ENCODE results near the gene SCP2D1.

The SCP2D1 gene

DNA sequence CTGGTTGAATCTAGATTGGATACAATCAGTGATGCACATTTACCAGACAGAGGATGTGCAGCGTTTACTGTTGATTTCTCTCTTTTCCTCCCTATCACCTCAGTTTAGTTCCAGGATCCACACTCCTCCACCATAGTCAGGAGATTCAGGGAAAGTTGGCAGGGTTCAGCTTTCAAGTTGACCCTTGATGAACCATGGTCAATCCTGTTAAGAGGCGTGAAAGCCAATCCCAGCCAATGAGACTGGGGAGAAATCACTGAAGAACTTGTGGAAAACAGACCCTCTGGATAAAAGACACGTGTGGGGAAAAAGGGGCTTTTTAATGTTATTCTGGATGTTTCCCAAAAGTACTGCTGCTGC lies 19.2 kb upstream of the SCP2D1 start:
- peak overlapping the region; percentile 90 to 91 for H3K4me3 Mint-ChIP-seq
- H3K9me3 Mint-ChIP-seq, result no peaks in the 10 kb centered on the region
- peaks cover 10% of the 10 kb centered on the region for H3K36me3 Mint-ChIP-seq (ENCODE audit: insufficient read depth)
- peak overlapping the region; percentile 99 for H3K27ac Mint-ChIP-seq
- DNase-seq (peak in 1 of 3 experiments; percentile 2), ATAC-seq (replicated peaks) (no peak)
- H3K27me3 Mint-ChIP-seq, result peaks cover 44 to 55% of the 10 kb centered on the region in 2 donors
- peaks cover 8 to 12% of the 10 kb centered on the region in 2 donors for H3K4me1 Mint-ChIP-seq (ENCODE audit: low read depth in 2 of 2)

DNA sequence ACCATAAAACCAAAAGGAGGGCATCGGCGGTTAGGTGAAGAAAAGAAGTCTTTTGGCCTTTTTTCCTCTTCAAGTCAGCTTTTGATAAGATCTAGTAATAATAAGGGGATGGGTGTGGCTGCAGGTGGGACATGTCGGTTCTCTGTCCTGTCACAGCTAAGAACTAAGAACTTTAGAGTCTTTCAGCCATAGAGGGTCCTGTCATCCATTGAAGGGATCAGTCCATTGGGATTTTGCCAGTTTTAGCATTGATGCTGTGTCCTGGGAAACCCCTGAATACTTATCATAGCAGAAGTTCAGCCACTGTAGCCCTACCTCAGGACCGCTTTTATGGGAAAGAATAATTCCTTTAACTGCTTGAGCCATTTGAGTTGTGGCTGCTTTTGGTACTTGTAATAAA lies 18.2 kb upstream of the SCP2D1 start:
- Mint-ChIP-seq H3K27ac (peak overlapping the region in 1 of 2 donors; percentile 99), H3K4me1 (ENCODE audit: low read depth in 2 of 2) (peaks cover 8 to 12% of the 10 kb centered on the region in 2 donors), H3K36me3 (ENCODE audit: insufficient read depth) (peaks cover 10% of the 10 kb centered on the region), H3K9me3 (no peaks in the 10 kb centered on the region), H3K27me3 (peaks cover 35 to 47% of the 10 kb centered on the region in 2 donors), H3K4me3 (no peak overlapping the region)
- ATAC-seq (replicated peaks) (no peak), DNase-seq (no peak)

DNA sequence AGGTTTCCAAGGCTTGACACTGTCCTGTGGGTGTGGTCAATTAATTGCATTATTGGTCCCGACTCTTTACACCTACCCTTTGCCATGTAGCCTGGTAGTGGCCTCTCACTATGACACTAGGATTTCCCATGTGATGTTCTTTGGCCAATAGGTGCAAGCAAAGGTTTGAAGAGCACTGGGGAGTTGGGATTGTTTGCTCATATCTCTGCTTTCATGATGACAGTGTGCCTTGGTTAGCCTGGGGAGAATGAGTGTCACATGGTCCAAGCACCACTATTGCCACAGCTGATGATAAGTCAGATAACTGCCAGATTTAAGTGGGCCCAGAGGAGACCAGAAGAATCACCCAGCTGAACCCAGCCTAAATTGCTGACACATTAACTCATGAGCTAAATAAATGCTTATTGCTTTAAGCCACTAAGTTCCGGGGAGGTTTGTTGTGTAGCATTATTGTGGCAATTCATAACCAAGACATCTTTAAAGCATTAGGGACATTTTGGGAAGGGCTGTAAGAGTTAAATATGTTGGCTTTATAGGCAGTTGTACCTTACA lies 17.2 kb upstream of the SCP2D1 start:
- H3K27ac Mint-ChIP-seq, result no peak overlapping the region
- no peak for DNase-seq
- no peaks in the 10 kb centered on the region for H3K9me3 Mint-ChIP-seq

DNA sequence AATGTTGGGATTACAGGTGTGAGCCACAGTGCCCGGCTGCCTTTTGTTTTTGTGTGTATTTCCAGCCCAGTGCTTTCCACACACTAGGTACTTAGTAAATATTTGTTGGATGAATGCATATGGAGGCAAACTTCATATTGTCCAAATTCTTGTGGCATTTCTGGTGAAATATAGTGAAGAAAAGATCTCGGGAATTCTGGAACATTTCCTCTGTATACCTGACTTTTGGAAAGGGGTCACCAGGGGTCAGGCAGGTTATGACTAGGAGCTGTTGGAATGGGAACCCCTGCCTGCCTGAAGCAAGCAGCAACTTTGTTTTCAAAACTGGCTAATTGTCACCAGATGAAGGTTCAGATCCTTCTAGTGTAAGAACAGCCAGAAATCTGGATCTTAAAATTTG lies 12.1 kb upstream of the SCP2D1 start:
- ATAC-seq (replicated peaks) (no peak), DNase-seq (no peak)
- H3K36me3 Mint-ChIP-seq (ENCODE audit: insufficient read depth), result no peaks in the 10 kb centered on the region
- H3K27me3 Mint-ChIP-seq, result peaks cover 32 to 44% of the 10 kb centered on the region in 2 donors
- no peaks in the 10 kb centered on the region for H3K4me1 Mint-ChIP-seq (ENCODE audit: low read depth in 2 of 2)
- H3K4me3 Mint-ChIP-seq, result no peak overlapping the region
- H3K9me3 Mint-ChIP-seq, result no peaks in the 10 kb centered on the region
- H3K27ac Mint-ChIP-seq, result no peak overlapping the region

More for the DNA sequence above, 17.2 kb upstream of the SCP2D1 start:
- peaks cover 8 to 12% of the 10 kb centered on the region in 2 donors for H3K4me1 Mint-ChIP-seq (ENCODE audit: low read depth in 2 of 2)
- no peak for ATAC-seq (replicated peaks)
- peaks cover 30 to 37% of the 10 kb centered on the region in 2 donors for H3K27me3 Mint-ChIP-seq
- H3K4me3 Mint-ChIP-seq, result no peak overlapping the region
- H3K36me3 Mint-ChIP-seq (ENCODE audit: insufficient read depth), result peaks cover 10% of the 10 kb centered on the region

DNA sequence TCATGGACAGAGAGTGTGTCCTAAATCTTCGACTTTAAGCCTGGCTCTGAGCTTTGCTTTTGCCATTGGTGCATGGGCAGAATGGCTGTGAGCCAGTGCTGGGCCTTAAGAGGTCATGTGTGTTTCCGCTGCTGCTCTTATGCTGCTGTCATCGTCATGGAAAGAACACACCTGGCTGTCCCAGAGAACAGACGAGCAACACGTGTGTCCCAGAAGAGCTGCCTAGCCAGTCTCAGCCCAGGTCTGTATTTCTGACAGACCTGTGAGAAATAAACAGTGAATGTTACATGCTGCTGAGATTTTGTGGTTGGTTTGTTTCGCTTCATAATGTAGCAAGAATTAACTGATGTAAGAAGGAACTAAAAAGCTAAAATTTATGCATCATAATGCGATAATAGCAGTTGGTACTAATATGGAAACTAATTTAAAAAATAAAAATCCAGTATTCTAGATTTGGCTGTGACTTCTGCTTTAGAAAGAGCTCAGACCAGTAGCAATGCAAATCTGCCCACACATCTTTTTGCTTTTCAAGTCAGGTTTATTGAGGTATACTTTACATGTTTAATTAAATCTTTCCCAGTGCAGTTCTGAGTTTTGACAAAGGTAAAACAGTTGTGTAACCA lies 11.5 kb upstream of the SCP2D1 start:
- DNase-seq (no peak), ATAC-seq (replicated peaks) (no peak)
- Mint-ChIP-seq H3K36me3 (ENCODE audit: insufficient read depth) (no peaks in the 10 kb centered on the region), H3K4me1 (ENCODE audit: low read depth in 2 of 2) (no peaks in the 10 kb centered on the region), H3K9me3 (no peaks in the 10 kb centered on the region), H3K4me3 (no peak overlapping the region), H3K27me3 (peaks cover 32 to 44% of the 10 kb centered on the region in 2 donors), H3K27ac (no peak overlapping the region)

DNA sequence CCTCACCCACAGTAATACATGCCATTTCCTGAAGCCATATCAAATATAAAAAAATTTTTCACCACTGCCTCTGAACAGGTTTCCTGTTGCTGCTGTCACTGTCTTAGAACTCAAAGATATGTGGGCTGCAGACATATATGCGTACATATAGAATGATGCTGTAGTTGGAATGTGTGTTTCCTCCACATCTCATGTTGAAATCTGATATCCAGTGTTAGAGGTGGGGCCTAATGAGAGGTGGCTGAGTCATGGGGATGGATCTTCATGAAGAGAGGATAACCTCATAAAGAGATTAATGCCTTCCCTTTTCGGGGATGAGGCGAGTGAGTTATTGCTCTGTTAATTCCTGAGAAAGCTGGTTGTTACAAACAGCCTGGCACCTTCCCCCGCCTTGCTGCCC lies 7.7 kb upstream of the SCP2D1 start:
- peak; percentile 21 for ATAC-seq (replicated peaks)
- H3K27ac Mint-ChIP-seq, result no peak overlapping the region

DNA sequence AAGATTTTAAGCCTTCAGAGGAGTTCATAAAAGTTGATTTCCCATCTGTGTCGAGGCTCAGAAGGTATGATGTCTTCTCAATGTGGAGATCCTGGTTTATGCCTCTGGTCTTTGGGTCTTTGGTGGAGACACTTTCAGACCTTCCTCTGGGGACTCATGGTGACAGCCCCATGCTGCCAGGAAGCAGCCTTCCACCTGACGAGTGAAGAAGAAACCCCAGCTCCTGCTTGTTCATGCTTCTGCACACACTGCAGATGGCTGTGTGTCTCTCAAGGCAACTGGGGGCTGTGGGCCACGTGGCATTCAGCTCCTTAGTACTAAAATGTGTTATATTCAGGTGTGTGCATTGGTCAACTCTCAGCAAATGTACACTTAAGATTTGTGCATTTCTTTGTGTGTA lies 4.9 kb upstream of the SCP2D1 start:
- ATAC-seq (replicated peaks) (no peak), DNase-seq (no peak)
- Mint-ChIP-seq H3K9me3 (no peaks in the 10 kb centered on the region), H3K36me3 (ENCODE audit: insufficient read depth) (no peaks in the 10 kb centered on the region), H3K27ac (no peak overlapping the region), H3K4me1 (ENCODE audit: low read depth in 2 of 2) (no peaks in the 10 kb centered on the region), H3K27me3 (peaks cover 38 to 48% of the 10 kb centered on the region in 2 donors), H3K4me3 (no peak overlapping the region)

More for the DNA sequence above, 7.7 kb upstream of the SCP2D1 start:
- Mint-ChIP-seq H3K4me3 (no peak overlapping the region), H3K36me3 (ENCODE audit: insufficient read depth) (no peaks in the 10 kb centered on the region), H3K27me3 (peaks cover 36 to 52% of the 10 kb centered on the region in 2 donors), H3K4me1 (ENCODE audit: low read depth in 2 of 2) (no peaks in the 10 kb centered on the region), H3K9me3 (no peaks in the 10 kb centered on the region)
- no peak for DNase-seq

DNA sequence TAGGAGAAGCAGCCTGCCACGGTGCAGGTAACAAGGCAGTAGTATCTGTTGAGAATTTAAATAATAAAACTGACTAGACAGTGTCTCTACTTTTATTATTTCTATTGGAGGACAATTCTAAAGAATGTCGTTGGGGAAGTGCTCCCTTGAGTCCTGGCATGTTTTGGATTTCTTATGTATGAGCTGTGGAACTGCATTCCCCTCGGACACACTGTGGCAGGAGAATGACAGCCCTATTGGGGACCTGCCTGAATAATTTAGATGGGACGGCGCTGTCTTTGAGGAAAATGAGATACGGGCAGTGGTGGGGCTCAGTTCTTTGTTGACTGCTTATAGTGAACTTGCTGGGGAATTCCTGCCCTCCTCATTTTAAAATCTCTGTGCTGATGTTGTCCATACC lies 2.4 kb upstream of the SCP2D1 start:
- Mint-ChIP-seq H3K9me3 (no peaks in the 10 kb centered on the region), H3K27ac (no peak overlapping the region), H3K4me1 (ENCODE audit: low read depth in 2 of 2) (no peaks in the 10 kb centered on the region), H3K27me3 (peaks cover 32 to 48% of the 10 kb centered on the region in 2 donors), H3K4me3 (no peak overlapping the region), H3K36me3 (ENCODE audit: insufficient read depth) (no peaks in the 10 kb centered on the region)
- ATAC-seq (replicated peaks) (no peak), DNase-seq (no peak)

DNA sequence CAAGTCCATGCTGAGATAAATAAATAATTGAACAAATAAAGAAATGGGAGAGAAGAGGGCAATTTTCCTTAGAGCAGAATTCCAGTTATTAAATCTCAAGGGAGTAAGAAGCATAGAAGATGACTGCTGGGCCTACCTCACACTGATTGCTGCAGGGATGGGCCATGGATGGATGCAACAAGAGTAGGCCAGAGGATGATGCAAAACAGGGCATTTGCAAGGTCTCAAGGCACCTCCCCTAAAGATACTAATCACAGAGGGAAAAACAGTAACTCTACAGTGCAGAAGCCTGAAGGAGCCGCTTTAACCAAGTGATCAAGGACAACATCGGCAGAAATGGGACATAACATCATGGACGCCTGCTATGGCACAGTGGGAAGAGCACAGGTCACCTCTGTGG lies 1.7 kb upstream of the SCP2D1 start:
- Mint-ChIP-seq H3K9me3 (no peaks in the 10 kb centered on the region), H3K27me3 (peaks cover 32 to 51% of the 10 kb centered on the region in 2 donors), H3K27ac (no peak overlapping the region), H3K36me3 (ENCODE audit: insufficient read depth) (no peaks in the 10 kb centered on the region), H3K4me3 (no peak overlapping the region), H3K4me1 (ENCODE audit: low read depth in 2 of 2) (no peaks in the 10 kb centered on the region)
- DNase-seq (no peak), ATAC-seq (replicated peaks) (no peak)

DNA sequence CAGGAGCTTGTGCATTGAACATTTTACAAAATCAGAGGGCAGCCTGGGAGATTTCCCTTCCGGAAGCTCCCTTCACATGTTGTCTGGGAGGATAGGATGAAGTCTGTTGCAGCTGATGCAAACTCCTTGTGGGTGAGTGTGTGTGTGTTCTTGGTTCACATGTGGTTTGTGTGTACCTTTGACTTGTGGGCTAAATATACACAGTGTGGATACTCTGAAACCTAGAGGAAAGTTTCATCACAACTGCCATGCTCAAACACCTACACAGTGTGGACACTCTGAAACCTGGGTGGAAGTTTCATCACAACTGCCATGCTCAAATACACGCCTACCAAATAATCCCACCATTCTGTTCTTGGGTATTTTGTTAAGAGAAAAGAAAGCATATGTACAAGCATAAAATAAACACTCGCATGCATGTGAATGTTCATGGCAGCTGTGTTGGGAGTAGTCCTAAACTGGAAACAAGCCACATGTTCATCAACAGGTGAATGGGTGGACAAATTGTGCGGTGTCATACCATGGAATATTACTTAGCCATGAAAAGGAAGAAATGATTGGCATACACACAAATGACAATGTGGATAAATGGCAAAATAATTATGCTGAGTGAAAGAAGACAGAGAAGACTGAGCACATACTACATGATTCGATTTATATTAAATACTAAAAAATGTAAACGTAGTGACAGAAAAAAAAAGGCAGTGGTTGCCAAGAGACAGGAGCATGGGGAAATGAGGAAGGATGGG lies 1.8 kb downstream of the SCP2D1 start:
- H3K4me1 Mint-ChIP-seq (ENCODE audit: low read depth in 2 of 2), result no peaks in the 10 kb centered on the region
- no peak overlapping the region for H3K27ac Mint-ChIP-seq
- no peaks in the 10 kb centered on the region for H3K36me3 Mint-ChIP-seq (ENCODE audit: insufficient read depth)
- H3K9me3 Mint-ChIP-seq, result no peaks in the 10 kb centered on the region
- H3K27me3 Mint-ChIP-seq, result peaks cover 31 to 56% of the 10 kb centered on the region in 2 donors
- H3K4me3 Mint-ChIP-seq, result no peak overlapping the region
- ATAC-seq (replicated peaks), result no peak
- no peak for DNase-seq

DNA sequence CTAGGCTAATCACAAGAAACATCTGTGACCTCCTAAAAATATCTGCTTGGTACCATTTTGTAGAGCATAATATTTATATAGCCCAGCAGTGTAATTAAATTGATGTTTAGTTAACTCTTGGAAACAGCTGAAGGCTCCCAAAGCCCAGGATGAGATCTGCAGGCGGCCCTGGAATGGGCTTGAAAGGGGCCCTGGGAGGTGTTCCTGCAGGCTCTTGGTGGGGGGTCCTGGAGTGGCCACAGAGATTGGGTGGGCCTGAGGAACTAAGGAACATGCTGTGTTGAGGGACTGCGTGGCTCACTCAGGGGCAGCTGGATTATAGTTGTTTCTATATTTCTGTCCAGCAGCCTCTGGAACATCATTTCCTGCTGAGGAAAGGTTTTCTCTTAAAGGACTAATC lies 9.2 kb downstream of the SCP2D1 start:
- Mint-ChIP-seq H3K9me3 (no peaks in the 10 kb centered on the region), H3K4me1 (ENCODE audit: low read depth in 2 of 2) (peaks cover 0 to 2% of the 10 kb centered on the region in 2 donors), H3K27ac (no peak overlapping the region), H3K4me3 (no peak overlapping the region), H3K27me3 (peaks cover 21 to 55% of the 10 kb centered on the region in 2 donors), H3K36me3 (ENCODE audit: insufficient read depth) (no peaks in the 10 kb centered on the region)
- DNase-seq (no peak), ATAC-seq (replicated peaks) (no peak)

DNA sequence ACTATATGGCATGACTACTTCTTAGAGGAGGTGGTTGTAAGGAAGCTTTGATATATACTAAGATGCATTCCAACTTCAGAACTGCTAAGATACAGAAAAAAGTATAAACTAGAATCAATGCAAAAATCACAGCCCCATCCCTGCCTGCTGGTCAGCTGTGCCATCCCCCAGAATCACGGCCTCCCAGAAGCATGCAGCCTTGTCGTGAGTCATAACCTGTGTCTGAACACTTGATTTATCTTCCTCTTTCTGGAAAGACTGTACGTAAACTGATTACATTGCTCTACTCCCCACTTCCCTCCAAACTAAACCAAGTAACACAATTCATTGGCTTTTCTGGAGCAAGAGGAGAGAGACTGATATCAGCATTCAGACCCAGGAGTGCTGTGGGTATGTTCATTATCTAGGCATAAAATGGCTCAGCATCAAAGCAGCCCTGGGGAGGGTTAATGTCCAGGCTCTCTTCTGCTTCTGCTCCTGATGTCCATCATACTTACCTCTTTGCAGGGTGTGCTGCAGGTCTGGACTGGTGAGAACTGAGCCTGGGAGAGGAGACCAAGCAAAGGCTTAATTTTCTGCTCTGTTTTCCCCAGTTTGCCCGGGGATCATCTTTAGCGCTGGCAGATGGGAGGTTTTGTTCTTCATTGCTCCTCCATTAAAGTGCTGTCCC lies 18.4 kb downstream of the SCP2D1 start:
- DNase-seq (no peak), ATAC-seq (replicated peaks) (no peak)
- H3K27me3 Mint-ChIP-seq, result peaks cover 28 to 35% of the 10 kb centered on the region in 2 donors
- no peak overlapping the region for H3K27ac Mint-ChIP-seq
- no peaks in the 10 kb centered on the region for H3K9me3 Mint-ChIP-seq
- peaks cover 0 to 2% of the 10 kb centered on the region in 2 donors for H3K4me1 Mint-ChIP-seq (ENCODE audit: low read depth in 2 of 2)
- H3K4me3 Mint-ChIP-seq, result no peak overlapping the region
- H3K36me3 Mint-ChIP-seq (ENCODE audit: insufficient read depth), result no peaks in the 10 kb centered on the region

DNA sequence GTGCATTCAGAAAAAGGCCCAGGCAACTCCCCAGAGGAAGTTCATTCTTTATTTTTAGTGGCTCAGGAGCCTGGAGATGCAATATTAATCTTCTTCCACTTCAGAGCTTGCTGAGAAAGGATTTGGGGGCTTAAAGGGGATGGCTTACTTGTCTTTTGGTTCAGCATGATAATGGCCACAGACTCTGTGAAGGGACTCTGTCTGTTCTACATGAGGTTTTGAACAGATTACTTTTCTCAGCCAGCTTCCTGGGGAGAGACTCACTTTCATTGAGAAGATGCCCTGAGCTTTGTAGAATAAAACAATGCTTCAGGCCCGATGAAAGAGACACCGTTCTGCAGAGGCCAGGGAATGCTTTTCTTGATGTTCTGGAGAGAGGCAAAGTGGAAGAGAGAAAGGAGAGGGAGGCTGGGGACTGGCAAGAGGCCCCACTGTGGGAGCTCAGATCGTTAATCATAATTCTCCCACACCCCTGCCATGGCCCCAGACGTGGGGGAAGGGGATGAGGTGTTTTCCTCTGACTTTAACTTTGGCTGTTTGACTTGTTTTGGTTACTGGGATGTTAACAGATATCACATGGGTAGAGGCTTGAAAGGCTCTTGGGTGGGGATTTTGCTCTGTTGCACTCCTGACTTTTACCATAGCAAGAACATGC lies 19.1 kb downstream of the SCP2D1 start:
- no peak for DNase-seq
- no peak overlapping the region for H3K4me3 Mint-ChIP-seq
- H3K4me1 Mint-ChIP-seq (ENCODE audit: low read depth in 2 of 2), result peaks cover 0 to 1% of the 10 kb centered on the region in 2 donors
- no peak overlapping the region for H3K27ac Mint-ChIP-seq
- no peak for ATAC-seq (replicated peaks)
- H3K9me3 Mint-ChIP-seq, result no peaks in the 10 kb centered on the region
- no peaks in the 10 kb centered on the region for H3K36me3 Mint-ChIP-seq (ENCODE audit: insufficient read depth)
- peaks cover 28 to 31% of the 10 kb centered on the region in 2 donors for H3K27me3 Mint-ChIP-seq

Measured in effector memory CD8-positive, alpha-beta T cell (primary cell).